Activated naive CD4-positive, alpha-beta T cell treated with anti-CD3 and anti-CD28 coated beads, Interleukin-2, amount 10 ng/mL, durations not matched to agents 7 days and 5 days (primary cell): ENCODE data around the gene CTBP2.
"Not testable (repeated sequence)": the region's sequence is repeated elsewhere in the genome, so short reads cannot be mapped to it uniquely, and the experiment has no call there.

Experiments
- CTCF ChIA-PET: fragments of 350-600 bp; sonication (Branson Sonifier 250); formaldehyde crosslinking; loops from one replicate; lab custom pipeline; 2021; ENCODE audit warnings: antibody characterized with exemption; lab: Charles Lee
- DNase-seq: peaks from one replicate; pipeline ENCODE4 v3.0.0-alpha.2; 2020
- H3K27ac Mint-ChIP-seq: one replicate; pipeline ENCODE4 v1.8.0; 2021; ENCODE audit warnings: mild to moderate bottlenecking, moderate library complexity, mixed read lengths
- H3K27me3 Mint-ChIP-seq: one replicate; pipeline ENCODE4 v1.8.0; 2021; ENCODE audit warnings: mild to moderate bottlenecking, mixed read lengths
- H3K36me3 Mint-ChIP-seq: one replicate; pipeline ENCODE4 v1.8.0; 2021; ENCODE audit warnings: mixed read lengths
- H3K4me1 Mint-ChIP-seq: one replicate; pipeline ENCODE4 v1.8.0; 2021; ENCODE audit warnings: mixed read lengths
- H3K4me3 Mint-ChIP-seq: one replicate; pipeline ENCODE4 v1.8.0; 2021; ENCODE audit warnings: mild to moderate bottlenecking, moderate library complexity, mixed read lengths
- H3K9me3 Mint-ChIP-seq: one replicate; pipeline ENCODE4 v1.8.0; 2021; ENCODE audit warnings: mixed read lengths

CTBP2 gene

DNA sequence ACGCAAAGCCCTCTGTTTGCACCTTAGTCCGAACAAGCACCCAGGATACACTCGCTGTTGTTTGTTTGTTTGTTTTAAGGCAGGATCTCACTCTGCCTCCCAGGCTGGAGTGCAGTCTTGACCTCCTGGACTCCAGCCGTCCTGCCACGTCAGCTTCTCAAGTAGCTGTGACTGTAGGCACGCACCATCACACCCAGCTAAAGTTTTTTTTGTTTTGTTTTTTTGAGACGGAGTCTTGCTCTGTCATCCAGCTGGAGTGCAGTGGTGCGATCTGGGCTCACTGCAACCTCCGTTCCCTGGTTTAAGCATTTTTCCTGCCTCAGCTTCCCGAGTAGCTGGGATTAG, 76.8 kb downstream of the CTBP2 start:
- Mint-ChIP-seq H3K4me1 (no peaks in the 10 kb centered on the region), H3K27ac (no peak overlapping the region), H3K36me3 (no peaks in the 10 kb centered on the region), H3K4me3 (no peak overlapping the region), H3K27me3 (peaks cover 12% of the 10 kb centered on the region), H3K9me3 (no peaks in the 10 kb centered on the region)
- CTCF ChIA-PET: interaction anchor here (1.0 to 1.1 kb wide), 2 partner anchors 10 to 70 kb away, joined by 3 to 4 read pairs; no protein-coding TSS in a partner anchor
- no peak for DNase-seq

DNA sequence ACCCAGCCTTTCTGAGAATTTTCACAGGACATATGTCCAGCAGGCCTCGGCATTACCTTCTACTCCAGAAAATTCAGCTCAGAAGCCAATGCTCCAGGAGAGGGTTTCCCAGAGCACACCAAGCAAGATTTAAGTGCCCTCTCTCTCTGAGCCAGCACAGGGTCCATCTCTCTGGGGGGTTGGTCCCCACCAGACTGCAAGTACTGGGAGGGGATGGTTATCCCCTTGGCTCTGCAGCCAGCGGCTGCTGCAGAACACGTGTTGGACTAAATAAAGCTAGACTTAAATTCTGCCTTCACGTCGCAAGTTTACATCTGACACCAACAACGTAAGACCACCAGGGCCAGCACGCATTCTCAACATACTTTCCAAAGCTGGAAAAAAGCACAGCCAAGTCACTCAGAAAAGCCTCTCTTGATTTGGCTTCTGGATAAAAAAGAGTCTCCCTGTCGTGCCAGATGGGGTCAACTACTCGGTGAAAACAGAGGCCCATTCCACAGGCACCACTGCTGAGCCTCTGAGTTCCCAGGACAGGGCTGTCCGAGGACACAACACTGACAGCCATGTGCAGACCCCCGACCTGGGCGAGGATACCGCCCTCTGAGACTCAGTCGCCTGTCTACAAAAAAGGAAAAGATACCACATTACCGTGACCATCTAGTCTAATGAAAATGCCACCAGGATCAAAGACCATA, 77.3 kb downstream of the CTBP2 start:
- Mint-ChIP-seq H3K9me3 (no peaks in the 10 kb centered on the region), H3K36me3 (no peaks in the 10 kb centered on the region), H3K27me3 (peaks cover 10% of the 10 kb centered on the region), H3K4me1 (no peaks in the 10 kb centered on the region), H3K27ac (no peak overlapping the region), H3K4me3 (no peak overlapping the region)
- DNase-seq: no peak
- CTCF ChIA-PET: interaction anchor here (1.0 to 1.1 kb wide), 2 partner anchors 9 to 70 kb away, joined by 3 to 4 read pairs; no protein-coding TSS in a partner anchor

DNA sequence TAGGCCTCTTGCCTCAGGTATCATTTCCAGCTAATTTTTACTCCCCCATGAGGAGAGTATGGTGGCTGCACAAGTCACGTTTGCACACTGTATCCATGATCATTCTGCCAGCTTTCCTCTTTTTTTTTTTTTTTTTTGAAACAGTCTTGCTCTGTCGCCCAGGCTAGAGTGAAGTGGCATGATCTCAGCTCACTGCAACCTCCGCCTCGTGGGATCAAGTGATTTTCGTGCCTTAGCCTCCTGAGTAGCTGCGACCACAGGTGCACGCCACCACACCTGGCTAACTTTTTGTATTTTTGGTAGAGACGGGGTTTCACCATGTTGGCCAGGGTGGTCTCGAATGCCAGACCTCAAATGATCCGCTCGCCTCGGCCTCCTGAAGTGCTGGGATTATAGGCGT, 77.9 kb downstream of the CTBP2 start:
- H3K27me3 Mint-ChIP-seq, H3K36me3 Mint-ChIP-seq, H3K27ac Mint-ChIP-seq, H3K4me1 Mint-ChIP-seq, CTCF ChIA-PET, DNase-seq, H3K4me3 Mint-ChIP-seq, H3K9me3 Mint-ChIP-seq: not testable (repeated sequence)

DNA sequence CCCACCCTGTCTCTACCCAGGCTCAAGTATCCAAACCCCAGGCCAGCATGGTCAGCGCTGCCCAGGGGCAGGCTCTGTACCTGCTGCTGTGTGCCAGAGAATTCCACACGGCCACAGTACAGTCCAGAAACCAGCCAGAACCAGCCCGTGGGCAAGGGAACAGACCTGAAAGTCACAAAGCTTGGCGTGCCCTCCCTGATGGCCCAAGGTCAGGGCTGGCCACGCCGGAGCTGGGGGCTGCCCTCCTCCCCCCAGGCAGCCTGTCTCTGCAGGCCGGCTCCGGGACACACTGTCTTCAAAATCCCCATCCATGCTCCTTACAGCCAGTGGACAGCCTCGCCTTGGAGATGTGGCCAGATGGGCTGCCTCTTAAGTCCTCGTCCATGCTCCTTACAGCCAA, 78.4 kb downstream of the CTBP2 start:
- Mint-ChIP-seq H3K9me3 (no peaks in the 10 kb centered on the region), H3K36me3 (no peaks in the 10 kb centered on the region), H3K4me3 (no peak overlapping the region), H3K4me1 (no peaks in the 10 kb centered on the region), H3K27ac (no peak overlapping the region), H3K27me3 (peaks cover 4% of the 10 kb centered on the region)
- DNase-seq: no peak
- CTCF ChIA-PET: no interaction called here

DNA sequence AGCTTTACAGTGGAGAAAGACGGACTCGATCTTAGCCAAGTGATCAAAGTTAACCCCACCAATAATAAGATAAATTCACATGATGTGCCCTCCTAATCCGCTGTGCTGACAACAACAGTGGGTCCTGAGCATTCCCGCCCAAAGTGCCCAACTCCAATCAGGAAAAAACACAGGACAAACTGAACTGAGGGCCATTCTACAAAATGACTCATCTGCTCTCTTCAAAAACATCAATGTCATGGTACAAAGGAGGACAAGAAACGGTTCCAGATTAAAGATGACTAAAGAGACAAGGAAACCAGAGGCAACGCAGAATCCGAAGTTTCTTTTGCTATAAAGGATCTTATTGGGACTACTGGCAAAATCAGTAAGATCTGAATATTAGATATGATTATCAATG, 79.4 kb downstream of the CTBP2 start:
- H3K9me3 Mint-ChIP-seq: no peaks in the 10 kb centered on the region
- no peaks in the 10 kb centered on the region for H3K36me3 Mint-ChIP-seq
- peaks cover 7% of the 10 kb centered on the region for H3K27me3 Mint-ChIP-seq
- H3K4me1 Mint-ChIP-seq: no peaks in the 10 kb centered on the region
- H3K4me3 Mint-ChIP-seq: no peak overlapping the region
- no peak overlapping the region for H3K27ac Mint-ChIP-seq
- CTCF ChIA-PET: no interaction called here
- DNase-seq: no peak

DNA sequence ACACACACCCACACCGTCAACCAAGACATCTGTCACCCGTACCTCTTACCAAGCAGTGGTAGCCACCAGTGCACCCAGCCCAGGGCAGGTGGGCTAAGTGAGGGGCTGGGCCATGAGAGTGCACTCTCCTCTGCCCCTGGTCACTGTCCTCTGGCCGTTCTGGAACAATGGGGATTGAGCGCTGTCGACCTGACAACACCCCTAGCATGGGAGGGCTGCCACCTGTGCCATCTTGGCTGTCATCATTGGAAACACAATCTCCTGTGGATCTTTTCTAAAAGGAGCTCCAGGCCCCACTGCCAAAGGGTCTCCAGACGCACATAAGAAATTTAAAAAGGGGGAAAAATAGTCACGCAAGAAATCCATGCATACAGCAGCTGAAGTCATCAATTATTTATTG, 80.1 kb downstream of the CTBP2 start:
- CTCF ChIA-PET: no interaction called here
- H3K27me3 Mint-ChIP-seq: peaks cover 7% of the 10 kb centered on the region

DNA sequence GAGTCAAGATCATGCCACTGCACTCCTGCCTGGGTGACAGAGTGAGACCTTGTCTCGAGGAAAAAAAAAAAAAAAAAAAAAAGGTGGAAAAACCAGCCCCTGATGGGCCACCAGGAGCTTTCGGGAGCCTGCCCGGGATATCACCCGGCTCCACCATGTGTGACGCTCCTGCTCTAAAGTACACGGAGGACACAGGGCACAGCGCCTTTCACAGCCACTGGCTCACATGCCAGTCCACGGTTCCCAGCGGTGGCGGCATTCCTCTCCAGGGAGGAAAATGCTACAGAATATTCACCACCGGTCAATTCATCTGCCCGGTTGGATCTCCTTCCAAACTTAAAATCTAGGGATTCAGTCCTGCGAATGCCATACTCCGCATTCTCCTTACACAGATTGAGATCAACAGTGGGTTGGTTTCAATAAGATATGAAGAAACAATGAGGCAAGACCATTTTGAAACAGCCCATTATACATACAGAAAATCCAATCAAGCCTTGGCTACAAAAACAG, 81.2 kb downstream of the CTBP2 start:
- no peak for DNase-seq
- no peak overlapping the region for H3K27ac Mint-ChIP-seq
- peaks cover 3% of the 10 kb centered on the region for H3K27me3 Mint-ChIP-seq
- CTCF ChIA-PET: no interaction called here
- H3K36me3 Mint-ChIP-seq: no peaks in the 10 kb centered on the region
- H3K4me3 Mint-ChIP-seq: no peak overlapping the region
- no peaks in the 10 kb centered on the region for H3K4me1 Mint-ChIP-seq
- H3K9me3 Mint-ChIP-seq: no peaks in the 10 kb centered on the region

More for the DNA sequence above, 80.1 kb downstream of the CTBP2 start:
- no peaks in the 10 kb centered on the region for H3K36me3 Mint-ChIP-seq
- H3K9me3 Mint-ChIP-seq: no peaks in the 10 kb centered on the region
- H3K27ac Mint-ChIP-seq: no peak overlapping the region
- H3K4me1 Mint-ChIP-seq: no peaks in the 10 kb centered on the region
- H3K4me3 Mint-ChIP-seq: no peak overlapping the region
- DNase-seq: no peak

DNA sequence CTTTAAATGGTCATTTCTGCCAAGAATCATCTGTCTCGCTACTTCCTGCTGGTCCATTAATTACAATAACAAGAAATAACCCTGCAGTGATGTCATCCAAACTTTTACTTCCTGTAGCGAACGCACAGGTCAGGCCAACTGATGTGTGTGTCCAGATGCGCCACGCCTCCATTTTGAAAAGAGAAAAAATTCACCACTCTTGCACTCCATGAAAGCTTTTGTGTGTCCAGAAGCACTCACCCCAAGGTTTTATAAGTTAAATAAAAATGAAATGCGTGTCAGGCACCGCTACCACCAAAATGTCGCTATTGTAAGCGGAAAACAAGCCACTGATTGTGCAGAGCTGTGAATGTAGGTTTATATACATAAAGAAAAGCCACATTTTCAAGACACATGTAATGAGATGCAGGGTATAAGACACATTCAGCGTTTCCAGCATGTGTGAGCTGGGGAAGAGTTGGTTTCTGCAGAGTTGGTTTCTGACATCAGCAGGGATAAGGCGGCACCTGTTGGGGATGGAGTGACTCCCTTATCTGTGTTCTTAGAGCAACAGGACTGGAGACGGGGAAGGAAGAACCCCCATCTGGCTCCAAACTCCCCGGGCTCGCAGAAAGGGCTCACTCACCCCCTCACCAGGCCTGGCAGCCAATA, 83.3 kb downstream of the CTBP2 start:
- CTCF ChIA-PET: no interaction called here
- peaks cover 3% of the 10 kb centered on the region for H3K27me3 Mint-ChIP-seq

DNA sequence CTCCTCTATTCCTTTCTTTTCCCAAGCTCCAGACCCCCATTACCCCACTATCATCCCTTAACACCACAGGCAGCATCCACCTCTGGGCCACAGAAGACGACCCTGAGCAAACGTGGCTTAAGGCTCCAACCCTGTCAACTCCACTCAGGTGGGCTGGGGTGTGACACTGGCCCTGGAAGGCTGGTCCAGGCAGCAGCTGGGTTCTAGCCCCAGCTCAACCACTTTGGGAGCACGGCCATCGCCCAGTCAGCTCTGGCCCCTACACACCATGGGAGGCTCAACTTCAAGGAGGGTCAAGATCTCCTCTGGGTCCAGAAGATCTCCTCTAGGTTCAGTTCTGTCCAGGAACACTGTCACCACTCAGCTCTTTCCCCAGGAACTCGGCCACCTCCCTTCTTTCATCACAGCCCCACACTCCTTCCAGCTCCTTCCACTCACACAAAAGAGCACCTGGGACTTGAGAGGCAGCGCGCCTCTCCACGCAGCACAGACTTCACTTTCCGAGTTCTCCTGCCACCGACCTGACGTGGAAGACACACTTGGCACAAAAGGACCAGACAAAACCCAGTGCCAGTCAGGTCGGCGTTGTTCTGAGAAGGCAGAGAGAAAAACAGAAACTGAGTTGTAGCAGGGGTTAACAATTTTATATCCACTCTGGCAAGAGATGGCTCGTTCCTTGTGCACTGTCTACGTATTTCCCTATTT, 84.1 kb downstream of the CTBP2 start:
- Mint-ChIP-seq H3K27ac (no peak overlapping the region), H3K4me1 (no peaks in the 10 kb centered on the region), H3K36me3 (no peaks in the 10 kb centered on the region), H3K9me3 (no peaks in the 10 kb centered on the region), H3K27me3 (peaks cover 3% of the 10 kb centered on the region), H3K4me3 (no peak overlapping the region)
- CTCF ChIA-PET: no interaction called here
- DNase-seq: no peak

More for the DNA sequence above, 83.3 kb downstream of the CTBP2 start:
- H3K27ac Mint-ChIP-seq: no peak overlapping the region
- H3K4me3 Mint-ChIP-seq: no peak overlapping the region
- no peaks in the 10 kb centered on the region for H3K36me3 Mint-ChIP-seq
- no peaks in the 10 kb centered on the region for H3K9me3 Mint-ChIP-seq
- DNase-seq: no peak
- no peaks in the 10 kb centered on the region for H3K4me1 Mint-ChIP-seq

DNA sequence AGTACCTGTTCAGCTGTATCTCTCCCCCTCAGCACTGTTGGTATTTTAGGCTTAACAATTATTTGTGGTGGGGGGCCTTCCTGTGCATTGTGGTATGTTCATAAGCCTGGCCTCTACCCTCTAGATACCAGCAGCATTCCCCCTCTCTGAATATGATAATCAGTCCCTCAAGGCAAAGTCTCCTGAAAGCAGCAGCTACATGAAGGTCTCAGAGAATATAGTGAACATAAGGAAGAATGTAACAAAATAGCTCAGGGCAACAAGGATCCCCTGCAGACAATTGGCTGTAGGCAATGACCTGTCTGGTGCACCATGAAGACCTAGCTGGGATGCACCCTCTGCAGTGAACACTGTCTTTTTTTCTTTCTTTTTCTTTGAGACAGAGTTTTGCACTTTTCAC, 86.4 kb downstream of the CTBP2 start:
- Mint-ChIP-seq H3K4me1 (no peaks in the 10 kb centered on the region), H3K4me3 (no peak overlapping the region), H3K27me3 (peaks cover 3% of the 10 kb centered on the region), H3K36me3 (no peaks in the 10 kb centered on the region), H3K27ac (no peak overlapping the region), H3K9me3 (no peaks in the 10 kb centered on the region)
- CTCF ChIA-PET: interaction anchor here (0.7 to 0.9 kb wide), 2 partner anchors 10 to 11 kb away, joined by 3 to 4 read pairs; no protein-coding TSS in a partner anchor
- DNase-seq: no peak

DNA sequence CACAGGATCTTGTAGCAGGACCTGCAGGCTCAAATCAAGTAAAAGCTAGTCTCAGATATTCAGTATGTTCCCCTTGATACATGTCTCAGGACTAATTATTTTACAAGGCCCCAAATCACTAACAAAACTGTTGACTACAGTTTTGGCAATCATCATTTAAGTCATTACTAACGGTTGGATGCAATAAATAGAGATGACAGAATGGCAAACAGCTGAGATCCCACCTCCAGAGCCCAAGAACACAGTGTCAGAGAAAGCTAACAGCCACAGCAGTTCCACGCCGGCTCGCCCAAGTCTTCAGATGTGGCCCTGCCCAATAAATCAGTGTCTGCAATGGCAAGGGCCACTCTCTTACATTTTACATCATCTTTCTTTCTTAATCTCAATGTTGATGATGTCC, 87.6 kb downstream of the CTBP2 start:
- CTCF ChIA-PET: interaction anchor here (0.6 kb wide), 1 partner anchor 12 kb away, joined by 3 read pairs; no protein-coding TSS in a partner anchor
- DNase-seq: no peak
- Mint-ChIP-seq H3K27me3 (peaks cover 12% of the 10 kb centered on the region), H3K9me3 (no peaks in the 10 kb centered on the region), H3K36me3 (no peaks in the 10 kb centered on the region), H3K4me1 (no peaks in the 10 kb centered on the region), H3K4me3 (no peak overlapping the region), H3K27ac (no peak overlapping the region)

DNA sequence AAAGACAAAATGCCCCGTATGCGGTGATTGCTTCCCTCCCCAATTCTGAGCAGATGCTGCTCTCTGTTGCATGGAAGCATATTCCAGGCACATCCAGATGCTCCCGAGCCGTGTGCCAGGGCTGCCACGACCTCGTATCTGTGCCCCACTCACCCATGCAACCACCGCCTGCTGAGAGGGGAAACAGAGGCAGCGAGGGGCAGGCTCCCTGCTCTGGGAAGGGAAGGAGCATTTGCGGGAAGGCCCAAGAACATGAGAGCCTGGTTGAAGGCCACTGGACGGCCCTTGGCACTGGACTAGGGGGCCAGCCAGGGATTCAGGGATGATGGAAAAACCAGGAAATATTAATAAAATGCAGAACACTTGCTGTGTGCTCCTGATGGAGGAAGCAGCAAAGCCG, 89.4 kb downstream of the CTBP2 start:
- CTCF ChIA-PET: no interaction called here
- Mint-ChIP-seq H3K9me3 (no peaks in the 10 kb centered on the region), H3K4me1 (no peaks in the 10 kb centered on the region), H3K4me3 (no peak overlapping the region), H3K27ac (no peak overlapping the region), H3K36me3 (no peaks in the 10 kb centered on the region), H3K27me3 (peaks cover 19% of the 10 kb centered on the region)
- no peak for DNase-seq

DNA sequence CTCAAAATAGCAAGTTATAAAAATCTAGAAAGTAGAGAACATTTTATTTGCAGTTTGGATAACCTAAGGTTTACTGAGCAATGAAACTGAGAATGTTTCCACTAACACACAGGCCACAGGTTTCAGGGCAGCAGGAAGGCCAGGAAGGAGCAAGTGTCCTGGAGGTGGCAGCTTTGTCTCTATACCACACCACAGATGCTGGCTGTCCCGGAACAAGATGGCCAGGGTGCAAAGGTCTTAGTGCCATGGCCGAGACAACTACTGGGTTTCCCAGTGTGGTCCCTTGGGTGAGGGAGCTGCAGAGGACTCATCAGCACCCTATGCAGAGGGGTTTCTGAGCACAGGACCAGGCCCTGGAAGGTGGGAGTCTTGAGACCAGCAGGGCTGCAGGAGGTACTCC, 92.0 kb downstream of the CTBP2 start:
- H3K4me3 Mint-ChIP-seq: no peak overlapping the region
- CTCF ChIA-PET: no interaction called here

DNA sequence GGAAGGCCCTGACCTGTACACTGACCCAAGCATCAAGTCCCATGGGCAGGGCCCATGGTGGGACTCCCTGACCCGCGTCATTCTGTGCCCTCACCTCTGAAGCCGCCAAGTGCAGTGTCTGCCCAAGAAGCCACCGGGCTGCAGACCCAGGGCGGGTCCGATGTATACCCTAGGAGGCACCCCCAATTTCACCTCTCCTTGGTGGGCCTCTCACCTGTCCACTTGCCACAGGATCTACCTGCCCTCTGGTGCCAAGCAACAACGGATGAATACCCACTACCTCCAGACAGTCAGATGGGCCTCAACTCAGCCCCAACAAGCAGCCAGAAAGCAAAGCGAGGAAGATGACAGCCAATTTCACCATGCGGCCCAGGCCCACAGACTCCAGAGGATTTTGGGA, 92.6 kb downstream of the CTBP2 start:
- Mint-ChIP-seq H3K27ac (no peak overlapping the region), H3K4me3 (no peak overlapping the region), H3K9me3 (no peaks in the 10 kb centered on the region), H3K4me1 (peaks cover 16% of the 10 kb centered on the region), H3K27me3 (peaks cover 30% of the 10 kb centered on the region), H3K36me3 (no peaks in the 10 kb centered on the region)
- no peak for DNase-seq
- CTCF ChIA-PET: no interaction called here

More for the DNA sequence above, 92.0 kb downstream of the CTBP2 start:
- peaks cover 16% of the 10 kb centered on the region for H3K4me1 Mint-ChIP-seq
- peaks cover 30% of the 10 kb centered on the region for H3K27me3 Mint-ChIP-seq
- no peak for DNase-seq
- H3K9me3 Mint-ChIP-seq: no peaks in the 10 kb centered on the region
- H3K36me3 Mint-ChIP-seq: no peaks in the 10 kb centered on the region
- no peak overlapping the region for H3K27ac Mint-ChIP-seq
